Activated naive CD4-positive, alpha-beta T cell treated with anti-CD3 and anti-CD28 coated beads, Interleukin-2, amount 50 U/mL, for 24 hours (primary cell): Measurements from ENCODE around the gene FGFRL1.
"Not testable (repeated sequence)": the region's sequence is repeated elsewhere in the genome, so short reads cannot be mapped to it uniquely, and the experiment has no call there.

Experiments used
- H3K27ac Mint-ChIP-seq: one replicate; pipeline ENCODE4 v1.8.0; 2021; ENCODE audit warnings: mild to moderate bottlenecking, mixed read lengths
- H3K27me3 Mint-ChIP-seq: one replicate; pipeline ENCODE4 v1.8.0; 2021; ENCODE audit warnings: mixed read lengths
- H3K36me3 Mint-ChIP-seq: one replicate; pipeline ENCODE4 v1.8.0; 2021; ENCODE audit warnings: mixed read lengths
- H3K4me1 Mint-ChIP-seq: one replicate; pipeline ENCODE4 v1.8.0; 2021; ENCODE audit warnings: mixed read lengths
- H3K4me3 Mint-ChIP-seq: one replicate; pipeline ENCODE4 v1.8.0; 2021; ENCODE audit warnings: mild to moderate bottlenecking, mixed read lengths
- H3K9me3 Mint-ChIP-seq: one replicate; pipeline ENCODE4 v1.8.0; 2021; ENCODE audit warnings: mixed read lengths

FGFRL1 gene

GRCh38 chr4:1055243-1055701 is 43.8 kb downstream of the FGFRL1 start:
- not testable (repeated sequence) for H3K9me3 Mint-ChIP-seq, H3K27me3 Mint-ChIP-seq, H3K36me3 Mint-ChIP-seq
- Mint-ChIP-seq H3K4me1 (peaks cover 11% of the 10 kb centered on the region), H3K27ac (peak overlapping the region; percentile 65), H3K4me3 (peak overlapping the region; percentile 75)

DNA sequence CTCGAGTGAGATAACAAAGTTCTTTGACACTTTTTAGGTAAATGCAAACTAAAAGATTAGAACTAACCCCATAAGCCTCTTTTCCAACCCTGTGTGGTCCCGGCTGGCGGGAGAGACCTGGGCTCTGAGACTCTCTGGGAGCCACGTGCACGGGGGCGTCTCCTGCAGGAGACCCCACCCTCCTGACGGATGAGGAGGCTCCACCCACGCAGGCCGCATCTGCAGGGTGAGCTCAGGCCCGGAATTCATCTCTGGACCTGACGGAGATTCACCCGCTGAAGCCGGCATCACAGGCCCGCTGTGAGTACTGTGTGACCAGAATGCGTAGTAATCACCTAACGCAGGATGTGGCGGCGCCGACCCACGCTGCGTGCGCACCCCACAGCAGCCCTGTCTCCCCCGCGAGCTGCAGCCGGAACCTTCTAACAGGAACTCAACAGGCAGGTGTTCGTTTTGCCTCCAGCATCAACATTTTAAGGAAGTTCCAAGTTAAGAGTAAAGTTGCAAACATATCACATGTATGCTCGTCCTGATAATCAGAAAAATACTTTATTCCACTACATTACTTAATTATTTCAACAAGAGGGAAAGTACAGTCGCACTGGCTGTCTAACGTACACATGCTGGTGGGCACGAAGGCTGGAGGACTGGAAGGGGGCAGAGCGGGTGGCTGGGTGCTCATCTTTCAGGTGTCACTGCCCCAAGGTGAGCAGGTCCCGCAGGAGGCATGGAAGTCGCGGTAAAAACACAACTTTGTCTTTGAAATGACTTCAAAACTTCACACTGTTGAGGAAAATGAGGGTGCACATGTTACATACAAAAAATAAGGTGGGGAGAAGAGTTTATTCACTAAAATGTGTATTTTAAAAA is 44.5 kb downstream of the FGFRL1 start:
- no peaks in the 10 kb centered on the region for H3K9me3 Mint-ChIP-seq
- no peaks in the 10 kb centered on the region for H3K27me3 Mint-ChIP-seq
- no peaks in the 10 kb centered on the region for H3K36me3 Mint-ChIP-seq
- peak overlapping the region; percentile 71 for H3K27ac Mint-ChIP-seq
- peaks cover 11% of the 10 kb centered on the region for H3K4me1 Mint-ChIP-seq
- H3K4me3 Mint-ChIP-seq, result peak overlapping the region; percentile 75

DNA sequence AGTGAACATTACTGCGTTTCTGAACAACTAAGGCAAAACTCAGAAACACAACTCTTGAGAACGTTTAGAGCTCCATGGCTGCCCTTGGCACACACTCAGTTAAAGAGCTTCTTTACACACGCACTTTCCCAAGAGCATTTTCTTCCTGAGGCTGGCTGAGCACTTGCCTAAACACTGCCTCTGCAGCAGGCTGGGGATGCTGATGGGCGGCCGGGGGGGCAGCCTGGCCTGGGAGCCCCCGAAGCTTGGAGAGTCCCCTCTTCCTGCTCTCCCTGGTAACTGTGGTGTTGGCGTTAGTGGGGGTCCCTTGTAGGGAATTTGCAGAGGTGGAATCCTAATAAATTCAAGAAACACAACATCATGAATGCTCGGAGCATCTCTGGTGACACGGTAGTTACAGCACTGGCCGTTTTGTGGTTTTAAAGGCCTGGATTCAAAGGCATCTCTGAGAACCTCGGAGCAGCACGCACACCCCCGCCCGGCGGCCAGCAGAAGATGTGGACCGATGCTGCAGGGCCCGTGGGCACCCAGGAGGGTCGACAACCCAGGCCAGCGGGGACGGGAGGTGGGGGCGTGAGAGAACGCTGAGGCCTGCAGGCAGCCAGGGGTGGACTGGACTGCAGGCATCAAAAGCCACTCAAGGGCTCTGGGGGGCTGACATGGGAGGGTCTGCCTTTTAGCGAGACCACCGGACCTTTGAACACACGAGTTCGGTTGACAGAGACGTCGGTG is 45.4 kb downstream of the FGFRL1 start:
- Mint-ChIP-seq H3K27me3 (no peaks in the 10 kb centered on the region), H3K4me3 (no peak overlapping the region), H3K27ac (no peak overlapping the region), H3K4me1 (peaks cover 13% of the 10 kb centered on the region), H3K9me3 (no peaks in the 10 kb centered on the region), H3K36me3 (no peaks in the 10 kb centered on the region)

DNA sequence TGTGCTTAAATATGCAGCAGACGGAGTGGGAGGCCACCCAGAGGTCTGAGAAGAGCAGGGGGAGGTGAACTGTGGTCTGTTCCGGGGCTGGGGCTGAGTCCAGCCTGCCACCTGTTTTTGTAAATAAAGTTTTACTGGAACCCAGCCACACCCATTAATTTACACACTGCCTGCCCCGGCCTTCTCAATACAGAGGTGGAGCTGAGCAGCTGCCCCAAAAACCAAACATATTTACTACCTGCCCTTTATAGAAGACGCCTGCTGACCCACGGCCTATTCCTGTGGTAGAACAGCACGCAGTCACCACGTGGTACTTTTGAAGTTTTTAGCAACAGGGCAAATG is 45.9 kb downstream of the FGFRL1 start:
- Mint-ChIP-seq H3K27me3 (no peaks in the 10 kb centered on the region), H3K4me3 (no peak overlapping the region), H3K4me1 (peaks cover 18% of the 10 kb centered on the region), H3K27ac (no peak overlapping the region), H3K36me3 (no peaks in the 10 kb centered on the region), H3K9me3 (no peaks in the 10 kb centered on the region)

GRCh38 chr4:1058198-1058996 is 47.0 kb downstream of the FGFRL1 start:
- peaks cover 3% of the 10 kb centered on the region for H3K36me3 Mint-ChIP-seq
- H3K4me3 Mint-ChIP-seq, result no peak overlapping the region
- peaks cover 6% of the 10 kb centered on the region for H3K9me3 Mint-ChIP-seq
- no peaks in the 10 kb centered on the region for H3K27me3 Mint-ChIP-seq
- peaks cover 25% of the 10 kb centered on the region for H3K4me1 Mint-ChIP-seq
- no peak overlapping the region for H3K27ac Mint-ChIP-seq

DNA sequence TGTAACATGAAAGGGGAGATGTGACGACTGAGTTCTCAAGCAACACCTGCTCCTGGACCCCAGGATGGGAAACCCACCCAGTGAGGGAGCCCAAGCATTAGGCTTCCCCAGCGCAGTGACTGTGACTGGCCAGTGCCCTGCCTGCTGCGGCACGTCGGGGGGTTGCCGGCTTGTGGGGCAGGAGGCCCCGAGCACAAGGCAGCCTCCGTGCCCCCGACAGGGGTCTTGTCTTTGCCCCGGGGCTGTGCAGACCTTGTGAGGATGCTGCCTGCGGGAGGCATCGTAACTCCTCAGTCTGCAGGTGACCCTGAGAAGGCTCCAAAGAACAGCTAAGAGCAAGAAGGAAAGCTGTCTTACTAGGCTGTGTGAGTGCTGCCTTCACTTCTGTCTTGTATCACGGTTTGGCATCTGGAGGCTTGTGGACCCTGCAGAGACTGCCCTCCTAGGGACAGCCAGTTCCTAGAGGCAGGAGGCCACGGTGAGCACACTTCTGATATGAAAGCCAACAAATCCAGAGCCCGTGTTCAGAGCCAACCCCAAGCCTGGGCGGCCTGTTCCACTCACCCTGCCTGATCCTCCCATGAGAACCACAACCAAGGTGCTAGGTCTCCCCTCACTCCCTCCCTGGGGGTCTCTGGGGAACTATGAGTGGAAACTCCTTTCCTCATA is 47.7 kb downstream of the FGFRL1 start:
- Mint-ChIP-seq H3K27ac (no peak overlapping the region), H3K27me3 (no peaks in the 10 kb centered on the region), H3K4me1 (peaks cover 25% of the 10 kb centered on the region), H3K9me3 (peaks cover 6% of the 10 kb centered on the region), H3K36me3 (peaks cover 3% of the 10 kb centered on the region), H3K4me3 (no peak overlapping the region)

DNA sequence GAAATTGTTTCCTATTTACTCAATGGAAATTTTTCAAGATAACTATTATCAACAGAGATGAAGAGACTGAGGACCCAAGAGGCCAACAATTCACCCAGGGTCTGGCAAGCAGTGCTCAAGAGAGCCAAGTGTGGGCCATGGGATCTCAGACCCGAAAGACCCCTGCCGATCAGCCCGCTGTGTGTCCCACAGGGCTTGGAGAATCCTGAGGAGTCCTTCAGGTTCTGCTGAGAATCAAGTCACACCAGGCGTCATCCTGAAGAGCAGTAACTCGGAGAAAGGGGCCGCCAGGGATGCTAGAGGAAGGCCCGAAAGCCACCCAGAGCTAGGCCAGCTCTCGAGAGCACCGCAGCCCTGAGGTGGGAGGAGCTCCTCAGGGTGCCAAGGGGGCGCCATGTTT is 48.7 kb downstream of the FGFRL1 start:
- no peak overlapping the region for H3K4me3 Mint-ChIP-seq
- peaks cover 25% of the 10 kb centered on the region for H3K4me1 Mint-ChIP-seq
- H3K27me3 Mint-ChIP-seq, result no peaks in the 10 kb centered on the region
- no peak overlapping the region for H3K27ac Mint-ChIP-seq
- H3K9me3 Mint-ChIP-seq, result peaks cover 10% of the 10 kb centered on the region
- H3K36me3 Mint-ChIP-seq, result peaks cover 3% of the 10 kb centered on the region

- H3K4me3 Mint-ChIP-seq, result no peak overlapping the region
- H3K4me1 Mint-ChIP-seq, result peaks cover 22% of the 10 kb centered on the region
- H3K27me3 Mint-ChIP-seq, result no peaks in the 10 kb centered on the region
- H3K36me3 Mint-ChIP-seq, result peaks cover 3% of the 10 kb centered on the region
- no peak overlapping the region for H3K27ac Mint-ChIP-seq
- peaks cover 10% of the 10 kb centered on the region for H3K9me3 Mint-ChIP-seq
These were observed 49.2 kb downstream of the FGFRL1 start for GRCh38 chr4:1060621-1061020.

GRCh38 chr4:1061056-1061700 is 49.8 kb downstream of the FGFRL1 start:
- no peaks in the 10 kb centered on the region for H3K27me3 Mint-ChIP-seq
- peaks cover 17% of the 10 kb centered on the region for H3K4me1 Mint-ChIP-seq
- H3K9me3 Mint-ChIP-seq, result peaks cover 10% of the 10 kb centered on the region
- H3K27ac Mint-ChIP-seq, result no peak overlapping the region
- H3K4me3 Mint-ChIP-seq, result no peak overlapping the region
- H3K36me3 Mint-ChIP-seq, result peaks cover 3% of the 10 kb centered on the region

- no peak overlapping the region for H3K27ac Mint-ChIP-seq
- H3K27me3 Mint-ChIP-seq, result no peaks in the 10 kb centered on the region
- peaks cover 3% of the 10 kb centered on the region for H3K36me3 Mint-ChIP-seq
- H3K9me3 Mint-ChIP-seq, result peaks cover 10% of the 10 kb centered on the region
- peak overlapping the region; percentile 60 for H3K4me3 Mint-ChIP-seq
- peaks cover 13% of the 10 kb centered on the region for H3K4me1 Mint-ChIP-seq
These were observed 50.3 kb downstream of the FGFRL1 start for GRCh38 chr4:1061760-1062159.

GRCh38 chr4:1062419-1062818 is 51.0 kb downstream of the FGFRL1 start:
- H3K36me3 Mint-ChIP-seq, result peaks cover 3% of the 10 kb centered on the region
- peak overlapping the region; percentile 60 for H3K4me3 Mint-ChIP-seq
- H3K4me1 Mint-ChIP-seq, result peaks cover 13% of the 10 kb centered on the region
- peaks cover 10% of the 10 kb centered on the region for H3K9me3 Mint-ChIP-seq
- peaks cover 3% of the 10 kb centered on the region for H3K27me3 Mint-ChIP-seq
- no peak overlapping the region for H3K27ac Mint-ChIP-seq

- Mint-ChIP-seq H3K27ac (no peak overlapping the region), H3K4me1 (peaks cover 13% of the 10 kb centered on the region), H3K9me3 (peaks cover 10% of the 10 kb centered on the region), H3K27me3 (peaks cover 8% of the 10 kb centered on the region), H3K4me3 (no peak overlapping the region), H3K36me3 (peaks cover 3% of the 10 kb centered on the region)
These were observed 54.3 kb downstream of the FGFRL1 start for GRCh38 chr4:1065732-1066131.

DNA sequence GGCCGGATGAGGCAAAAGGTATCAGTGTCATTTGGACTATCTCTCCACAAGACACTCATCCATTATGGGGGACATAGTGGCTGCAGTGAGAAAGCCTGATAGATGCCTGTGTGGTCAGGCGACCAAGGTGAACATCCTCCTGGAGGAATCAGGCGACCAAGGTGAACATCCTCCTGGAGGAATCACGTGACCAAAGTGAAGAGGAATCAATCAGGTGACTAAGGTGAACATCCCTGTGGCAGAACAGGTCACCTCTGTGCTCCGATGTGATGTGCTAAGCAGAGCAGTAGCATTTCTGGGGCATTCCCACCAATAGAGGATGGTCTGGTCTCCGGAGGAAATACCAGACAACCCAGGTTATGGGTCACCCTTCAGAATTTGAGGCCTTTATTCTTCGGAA is 58.0 kb downstream of the FGFRL1 start:
- no peak overlapping the region for H3K4me3 Mint-ChIP-seq
- H3K27me3 Mint-ChIP-seq, result peaks cover 8% of the 10 kb centered on the region
- H3K27ac Mint-ChIP-seq, result no peak overlapping the region

DNA sequence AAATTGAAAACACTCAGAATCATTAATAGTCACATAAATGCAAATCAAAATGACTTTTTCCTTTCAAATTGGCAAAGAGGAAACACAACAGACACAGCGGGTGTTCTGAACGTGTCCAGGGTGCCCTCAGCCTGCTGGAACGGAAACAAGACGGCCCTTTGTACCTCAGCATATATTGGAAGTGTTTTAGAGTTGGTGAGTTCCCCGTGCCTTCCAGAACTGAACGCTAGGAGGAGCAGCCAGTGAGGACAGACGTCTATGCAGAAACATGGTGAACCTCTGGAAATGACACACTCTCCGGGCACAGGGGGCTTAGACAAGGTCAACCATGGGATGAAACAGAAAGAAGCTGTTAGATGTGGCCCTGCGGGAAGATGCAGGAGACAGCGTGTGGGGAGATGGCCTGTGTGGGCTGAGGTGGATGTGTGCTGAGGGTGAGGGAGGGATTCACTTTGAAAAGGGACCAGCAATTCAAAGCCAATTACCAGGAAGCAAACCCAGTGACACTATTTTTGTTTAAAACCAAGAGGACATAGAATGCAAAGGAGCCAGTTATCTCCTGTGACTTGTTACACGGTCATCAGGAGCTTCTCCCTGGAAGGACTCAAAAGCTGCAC is 61.5 kb downstream of the FGFRL1 start:
- Mint-ChIP-seq H3K36me3 (no peaks in the 10 kb centered on the region), H3K4me1 (peaks cover 14% of the 10 kb centered on the region), H3K9me3 (no peaks in the 10 kb centered on the region), H3K27me3 (peaks cover 5% of the 10 kb centered on the region), H3K27ac (peak overlapping the region; percentile 36), H3K4me3 (no peak overlapping the region)

More for the DNA sequence above, 58.0 kb downstream of the FGFRL1 start:
- Mint-ChIP-seq H3K4me1 (peaks cover 14% of the 10 kb centered on the region), H3K9me3 (peaks cover 4% of the 10 kb centered on the region), H3K36me3 (no peaks in the 10 kb centered on the region)
